ENCODE data around the gene KAT8. TPM values are rescaled to one million over a fixed set of nuclear protein-coding genes. Genes with fewer than 3 reads are reported as not detected.

KAT8 gene
- total and polyA plus RNA-seq, 9 of the 15 experiments (the other 6 are each of a cell fraction or from before 2014, with no cell fraction given) = 10.0 to 98.5 (median 76.4) TPM

- TF ChIP-seq CEBPZ (IDR thresholded peaks at IDR 0.05; ENCODE audit: borderline replicate concordance, low read depth, low read length) (no peak), AFF4 (CRISPR knock-in tag; IDR thresholded peaks at IDR 0.05) (0 out of 2 replicates have a peak, but pooled peaks have one; percentile 40), E2F4 (CRISPR knock-in tag; IDR thresholded peaks at IDR 0.05; ENCODE audit: low read depth) (no peak), MTA2 (IDR thresholded peaks at IDR 0.05; ENCODE audit: low read depth) (no peak; the same call in 1 of the 2 replicates), SMC3 (conservative IDR thresholded peaks at IDR 0.05; ENCODE audit: insufficient read depth, low read depth, low read length) (peak; percentile 58), GABPB1 (CRISPR knock-in tag; IDR thresholded peaks at IDR 0.05) (0 out of 2 replicates have a peak, but pooled peaks have one; percentile 42), CREBBP (IDR thresholded peaks at IDR 0.05; ENCODE audit: low read depth, low read length) (no peak), ERF (CRISPR knock-in tag; IDR thresholded peaks at IDR 0.05) (peak; percentile 79; the same call in 1 of the 2 replicates), ZNF76 (CRISPR knock-in tag; IDR thresholded peaks at IDR 0.05; ENCODE audit: borderline replicate concordance) (no peak), NCOR1 (IDR thresholded peaks at IDR 0.05) (peak; percentile 87), SRF (CRISPR knock-in tag; IDR thresholded peaks at IDR 0.05) (peak in 1 of 2 experiments; percentile 35; a peak in 1 of 4 replicates), POLR2G (IDR thresholded peaks at IDR 0.05; ENCODE audit: low read depth, low read length) (peak; percentile 84), PML (IDR thresholded peaks at IDR 0.05; ENCODE audit: low read length) (no peak), ZNF282 (CRISPR knock-in tag; IDR thresholded peaks at IDR 0.05) (no peak), GTF2B (IDR thresholded peaks at IDR 0.05; ENCODE audit: extremely low read depth, insufficient read length) (no peak), TRIM24 (IDR thresholded peaks at IDR 0.05) (peak in 1 of 2 experiments; percentile 78; a peak in 3 of 4 replicates), THRB (CRISPR knock-in tag; conservative IDR thresholded peaks at IDR 0.05) (peak; percentile 75; the same call in 1 of the 2 replicates)
Measured at GRCh38 chr16:31105677-31106213, 11.7 kb upstream of the KAT8 start (continued).
